Measurements from ENCODE around the gene SIAH3.

- TF ChIP-seq CTCF (IDR thresholded peaks at IDR 0.05), result no peak
- TF ChIP-seq POLR2A (IDR thresholded peaks at IDR 0.05), result no peak
Observed at GRCh38 chr13:45750566-45750965, 101.0 kb downstream of the SIAH3 start.
